NCI-H2171 (cell line): Measurements from ENCODE around the gene PSMD13.

ENCODE experiments used
- DNase-seq: peaks from one replicate; lab custom pipeline; 2025; lab: John Stamatoyannopoulos, UW

PSMD13 gene

DNA sequence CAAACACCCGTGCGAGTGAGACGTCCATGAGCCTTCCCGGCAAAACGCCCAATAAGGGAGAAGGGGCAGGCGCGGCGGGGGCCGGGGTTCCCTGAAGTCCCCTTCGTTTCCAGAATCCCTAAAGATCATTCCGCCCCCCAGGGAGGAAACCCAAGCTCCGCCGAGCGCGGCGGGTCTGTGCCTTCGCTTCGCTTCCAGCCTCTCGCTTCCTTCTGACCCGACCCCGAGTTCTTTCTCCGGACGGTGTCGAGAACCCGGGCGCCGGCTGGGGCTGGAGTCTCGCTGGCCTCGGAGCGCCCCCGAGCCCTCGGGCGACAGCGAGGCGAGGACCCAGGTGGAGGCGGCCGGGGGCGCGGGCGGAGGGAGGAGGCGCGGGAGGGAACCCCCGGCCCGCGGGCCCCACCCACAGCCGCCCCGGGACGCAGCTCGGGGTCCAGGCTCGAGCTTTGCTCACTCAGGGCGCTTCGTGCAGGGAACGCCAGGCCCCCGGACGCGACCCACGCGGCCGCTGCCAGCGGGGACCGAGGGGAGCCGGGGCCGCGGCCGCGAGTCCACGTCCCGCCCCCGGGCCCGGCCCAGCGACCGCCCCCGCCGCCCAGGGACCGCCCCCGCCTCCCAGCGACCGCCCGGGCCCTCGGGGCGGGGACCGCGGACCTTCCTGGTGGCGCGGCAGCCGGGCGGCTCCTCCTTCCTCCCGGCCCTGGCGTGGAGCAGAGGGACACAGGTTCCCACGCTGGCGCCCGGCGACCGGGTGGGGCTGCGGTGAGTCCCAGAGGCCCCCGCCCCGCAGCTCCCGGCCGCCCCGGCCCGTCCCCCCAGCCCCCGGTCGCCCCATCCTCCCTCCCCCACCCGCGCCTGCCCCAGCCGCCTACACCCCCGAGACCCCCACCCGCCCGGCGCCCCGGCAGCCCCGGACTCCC is 52.0 kb downstream of the PSMD13 start, which contains the start of gene PGGHG:
Gene PGGHG (plus strand): TSS at position 649 of the 920 bp plus-strand sequence. CDS start 691 bp downstream, outside the sequence.
- DNase-seq: no peak

DNA sequence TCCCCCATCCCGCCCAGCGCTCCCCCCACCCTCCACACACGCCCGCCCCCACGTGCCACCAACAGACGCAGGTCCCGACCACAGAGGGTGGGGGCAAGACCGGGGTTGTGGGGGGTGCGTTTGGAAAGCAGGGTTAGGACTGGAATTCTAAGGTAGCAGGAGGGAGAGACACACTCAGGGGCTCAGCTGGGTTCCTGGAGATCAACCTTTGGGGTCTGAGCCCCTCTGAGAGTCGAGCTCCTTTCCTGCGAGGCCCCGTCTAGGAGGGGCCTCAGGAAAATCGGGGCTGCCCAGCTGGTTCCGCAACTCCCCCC is 52.6 kb downstream of the PSMD13 start:
- DNase-seq: no peak

DNA sequence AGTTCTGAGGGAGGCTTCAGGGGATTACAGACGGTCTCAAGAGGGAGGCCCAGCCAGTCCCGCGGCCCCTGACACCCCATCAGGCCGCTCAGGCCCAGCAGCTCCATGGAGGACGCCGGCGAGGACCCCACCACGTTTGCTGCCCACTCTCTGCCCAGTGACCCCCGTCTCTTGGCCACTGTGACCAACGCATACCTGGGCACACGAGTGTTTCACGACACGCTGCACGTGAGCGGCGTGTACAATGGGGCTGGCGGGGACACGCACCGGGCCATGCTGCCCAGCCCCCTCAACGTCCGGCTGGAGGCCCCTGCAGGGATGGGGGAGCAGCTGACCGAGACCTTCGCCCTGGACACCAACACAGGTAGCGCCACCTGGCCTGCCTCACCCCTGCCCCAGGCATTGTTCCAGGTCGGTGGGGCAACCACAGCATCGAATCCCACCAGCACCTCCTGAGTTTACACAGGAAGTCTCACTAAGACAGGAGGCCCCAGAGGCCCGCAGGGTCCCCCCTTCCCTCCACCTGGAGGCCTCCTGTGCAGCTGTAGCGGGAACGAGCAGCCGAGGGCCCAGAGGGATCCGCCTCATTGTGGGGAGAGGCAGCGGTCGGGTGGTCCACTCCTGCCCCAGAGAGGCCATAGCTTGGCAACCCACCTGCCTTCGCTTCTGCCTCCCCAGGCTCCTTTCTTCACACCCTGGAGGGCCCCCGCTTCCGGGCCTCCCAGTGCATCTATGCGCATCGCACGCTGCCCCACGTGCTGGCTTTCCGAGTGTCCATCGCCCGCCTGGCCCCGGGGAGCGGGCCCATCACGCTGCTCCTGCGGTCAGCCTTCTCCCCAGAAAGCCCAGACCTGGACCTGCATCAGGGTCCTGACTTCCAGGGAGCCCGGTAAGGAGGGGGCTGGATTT is 53.2 kb downstream of the PSMD13 start:
- no peak for DNase-seq

DNA sequence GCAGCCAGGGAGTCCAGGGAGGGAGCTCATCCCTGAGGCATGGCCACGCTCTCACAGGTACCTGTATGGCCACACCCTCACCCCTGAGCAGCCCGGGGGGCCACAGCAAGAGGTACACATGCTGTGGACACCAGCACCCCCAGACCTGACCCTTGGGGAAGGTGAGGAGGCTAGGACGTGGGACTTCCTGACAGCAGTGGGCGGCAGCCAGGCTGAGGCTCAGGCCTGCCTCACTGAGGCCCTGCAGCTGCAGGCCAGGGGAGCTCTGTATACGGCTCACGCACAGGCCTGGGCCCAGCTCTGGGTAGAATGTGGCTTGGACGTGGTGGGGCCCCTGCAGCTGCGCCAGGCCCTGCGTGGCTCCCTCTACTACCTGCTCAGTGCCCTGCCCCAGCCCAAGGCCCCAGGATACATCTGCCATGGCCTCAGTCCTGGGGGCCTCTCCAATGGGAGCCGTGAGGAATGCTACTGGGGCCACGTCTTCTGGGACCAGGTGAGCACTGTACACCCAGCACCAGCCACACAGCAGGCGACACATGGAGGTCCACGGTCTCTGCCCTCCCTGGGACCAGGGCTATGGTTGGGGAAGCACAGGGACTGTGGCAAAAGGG is 54.0 kb downstream of the PSMD13 start:
- no peak for DNase-seq

DNA sequence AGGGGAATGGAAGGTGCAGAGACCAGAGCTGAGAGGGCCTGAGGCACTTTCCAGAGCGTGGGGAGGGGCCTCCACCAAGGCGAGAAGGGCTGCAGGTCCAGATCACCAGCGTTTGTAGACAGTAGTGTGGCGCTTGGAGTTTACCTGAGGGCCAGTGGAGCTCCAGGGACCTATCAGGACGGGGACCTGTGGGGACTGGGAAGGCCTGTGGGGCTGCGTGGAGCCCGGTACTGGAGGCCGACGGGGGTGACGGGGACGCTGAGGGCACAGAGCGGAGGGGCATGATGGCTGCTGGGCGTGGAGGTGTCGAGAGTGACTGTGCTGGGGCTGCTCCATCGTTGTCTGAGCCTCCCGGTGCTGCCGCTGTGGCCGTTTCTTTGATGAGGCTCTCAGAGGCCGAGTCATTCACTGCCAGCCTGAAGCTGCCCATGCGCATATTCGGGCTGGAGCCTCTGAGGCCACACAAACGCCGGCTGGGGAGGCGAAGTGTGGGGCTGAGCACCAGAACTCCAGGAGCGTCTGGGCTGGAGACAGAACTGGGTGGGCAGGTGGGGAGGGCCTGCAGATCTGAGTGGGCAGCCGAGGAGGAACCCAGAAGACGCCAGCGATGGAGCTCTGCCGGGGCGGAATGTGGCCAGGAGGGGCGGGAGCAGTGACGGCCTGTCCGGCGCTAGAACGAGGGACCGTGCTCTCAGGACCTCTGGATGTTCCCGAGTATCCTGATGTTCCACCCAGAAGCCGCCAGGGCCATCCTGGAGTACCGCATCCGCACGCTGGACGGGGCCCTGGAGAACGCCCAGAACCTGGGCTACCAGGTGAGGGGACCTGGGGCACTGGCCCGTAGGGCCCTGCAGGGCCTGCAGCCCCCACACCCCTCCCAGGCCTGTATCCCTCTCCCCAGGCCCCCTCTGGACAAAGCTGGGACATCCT is 54.8 kb downstream of the PSMD13 start:
- no peak for DNase-seq

DNA sequence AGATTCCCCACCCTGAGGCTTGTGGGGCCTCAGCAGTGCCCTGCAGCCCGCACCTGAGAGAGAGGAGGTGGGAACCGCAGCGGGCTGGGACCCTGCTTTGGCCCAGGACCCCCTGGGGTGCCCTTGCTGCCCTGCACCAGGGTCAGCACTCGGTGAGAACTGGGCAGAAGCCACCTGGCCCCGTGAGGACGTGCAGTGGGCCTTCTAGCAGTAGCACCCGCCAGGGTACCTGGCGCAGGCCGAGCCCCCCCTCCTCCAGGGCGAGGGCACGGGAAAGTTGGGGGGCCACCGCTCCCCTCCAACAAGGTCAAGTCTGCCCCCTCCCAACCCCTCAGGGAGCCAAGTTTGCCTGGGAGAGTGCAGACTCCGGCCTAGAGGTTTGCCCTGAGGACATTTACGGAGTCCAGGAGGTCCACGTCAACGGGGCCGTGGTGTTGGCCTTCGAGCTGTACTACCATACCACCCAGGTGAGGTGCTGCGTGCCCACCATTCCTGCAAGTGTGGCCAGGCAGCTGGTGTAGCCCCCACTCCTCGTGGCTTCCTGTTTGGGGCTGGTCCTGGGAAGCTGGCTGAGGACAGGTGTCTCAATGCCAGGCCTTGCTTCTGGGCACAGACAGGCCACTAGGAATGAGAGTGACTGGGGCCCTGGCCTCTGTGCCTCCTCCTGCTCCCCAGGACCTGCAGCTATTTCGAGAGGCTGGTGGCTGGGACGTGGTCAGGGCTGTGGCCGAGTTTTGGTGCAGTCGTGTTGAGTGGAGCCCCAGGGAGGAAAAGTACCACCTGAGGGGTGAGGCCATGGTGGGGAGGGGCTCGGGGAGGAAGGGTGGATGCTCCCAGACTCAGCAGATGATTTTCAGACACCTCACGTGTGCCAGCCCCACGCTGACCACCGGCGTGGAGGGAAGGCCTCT is 55.7 kb downstream of the PSMD13 start:
- DNase-seq: no peak

DNA sequence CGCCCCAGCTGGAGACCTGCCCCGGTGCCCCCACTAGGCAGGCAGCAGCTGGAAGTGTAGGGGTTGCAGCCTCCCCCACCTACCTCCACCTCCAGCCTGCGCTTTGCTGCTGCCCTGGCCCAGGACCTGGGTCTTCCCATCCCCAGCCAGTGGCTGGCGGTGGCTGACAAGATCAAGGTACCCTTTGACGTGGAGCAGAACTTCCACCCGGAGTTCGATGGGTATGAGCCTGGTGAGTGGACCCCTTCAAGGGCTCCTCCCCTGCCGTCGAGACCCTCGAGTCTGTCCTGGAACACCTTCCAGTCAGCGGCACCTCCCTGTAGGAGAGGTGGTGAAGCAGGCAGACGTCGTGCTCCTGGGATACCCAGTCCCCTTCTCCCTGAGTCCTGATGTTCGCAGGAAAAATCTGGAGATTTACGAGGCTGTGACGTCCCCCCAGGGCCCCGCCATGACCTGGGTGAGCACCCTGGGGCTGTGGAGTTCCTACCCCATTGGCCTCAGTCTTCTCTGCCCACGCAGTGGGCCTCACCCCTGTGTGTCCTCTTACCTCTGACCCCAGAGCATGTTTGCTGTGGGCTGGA is 56.6 kb downstream of the PSMD13 start:
- DNase-seq: no peak

DNA sequence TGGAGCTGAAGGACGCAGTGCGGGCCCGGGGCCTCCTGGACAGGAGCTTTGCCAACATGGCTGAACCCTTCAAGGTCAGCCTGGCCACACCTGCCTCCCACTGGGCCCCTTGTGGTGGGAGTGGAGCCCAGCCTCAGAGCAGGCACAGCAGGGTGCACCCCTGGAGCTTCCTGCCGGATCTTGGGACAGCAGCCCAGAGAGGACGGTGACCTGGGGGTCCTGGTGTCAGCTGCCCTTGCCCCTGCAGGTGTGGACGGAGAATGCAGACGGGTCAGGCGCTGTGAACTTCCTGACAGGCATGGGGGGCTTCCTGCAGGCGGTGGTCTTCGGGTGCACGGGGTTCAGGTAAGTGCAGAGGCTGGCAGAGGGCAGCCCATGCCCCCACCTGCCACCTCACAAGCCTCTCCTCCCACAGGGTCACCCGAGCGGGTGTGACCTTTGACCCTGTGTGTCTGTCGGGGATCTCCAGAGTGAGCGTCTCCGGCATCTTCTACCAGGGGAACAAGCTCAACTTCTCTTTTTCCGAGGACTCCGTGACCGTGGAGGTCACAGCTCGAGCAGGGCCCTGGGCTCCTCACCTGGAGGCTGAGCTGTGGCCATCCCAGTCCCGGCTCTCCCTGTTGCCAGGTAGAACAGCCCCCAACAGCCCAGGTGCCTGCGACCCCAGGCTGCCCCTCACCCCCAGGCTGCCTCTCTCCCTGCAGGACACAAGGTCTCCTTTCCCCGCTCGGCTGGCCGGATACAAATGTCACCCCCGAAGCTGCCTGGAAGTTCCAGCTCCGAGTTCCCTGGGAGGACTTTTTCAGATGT is 57.3 kb downstream of the PSMD13 start:
- DNase-seq: no peak

DNA sequence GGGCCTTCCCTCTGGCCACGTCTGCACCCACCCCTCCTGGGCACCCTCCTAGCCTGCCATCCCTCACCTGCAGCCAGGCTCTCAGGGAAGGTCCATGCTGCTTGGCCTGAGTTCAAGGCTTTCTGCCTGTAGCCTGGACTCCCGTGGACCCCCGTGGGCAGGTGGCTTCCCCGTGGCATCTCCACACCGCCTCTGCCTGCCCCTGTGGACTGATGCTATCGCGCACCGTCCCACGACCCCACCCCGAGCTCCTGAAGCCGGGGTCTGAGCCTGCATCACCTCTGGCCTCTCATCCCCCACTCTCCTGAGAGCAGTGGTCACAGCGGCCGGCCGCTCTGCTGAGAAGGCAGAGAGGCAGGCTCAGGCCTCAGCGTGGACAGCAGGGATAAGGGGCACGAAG is 58.0 kb downstream of the PSMD13 start:
- no peak for DNase-seq

DNA sequence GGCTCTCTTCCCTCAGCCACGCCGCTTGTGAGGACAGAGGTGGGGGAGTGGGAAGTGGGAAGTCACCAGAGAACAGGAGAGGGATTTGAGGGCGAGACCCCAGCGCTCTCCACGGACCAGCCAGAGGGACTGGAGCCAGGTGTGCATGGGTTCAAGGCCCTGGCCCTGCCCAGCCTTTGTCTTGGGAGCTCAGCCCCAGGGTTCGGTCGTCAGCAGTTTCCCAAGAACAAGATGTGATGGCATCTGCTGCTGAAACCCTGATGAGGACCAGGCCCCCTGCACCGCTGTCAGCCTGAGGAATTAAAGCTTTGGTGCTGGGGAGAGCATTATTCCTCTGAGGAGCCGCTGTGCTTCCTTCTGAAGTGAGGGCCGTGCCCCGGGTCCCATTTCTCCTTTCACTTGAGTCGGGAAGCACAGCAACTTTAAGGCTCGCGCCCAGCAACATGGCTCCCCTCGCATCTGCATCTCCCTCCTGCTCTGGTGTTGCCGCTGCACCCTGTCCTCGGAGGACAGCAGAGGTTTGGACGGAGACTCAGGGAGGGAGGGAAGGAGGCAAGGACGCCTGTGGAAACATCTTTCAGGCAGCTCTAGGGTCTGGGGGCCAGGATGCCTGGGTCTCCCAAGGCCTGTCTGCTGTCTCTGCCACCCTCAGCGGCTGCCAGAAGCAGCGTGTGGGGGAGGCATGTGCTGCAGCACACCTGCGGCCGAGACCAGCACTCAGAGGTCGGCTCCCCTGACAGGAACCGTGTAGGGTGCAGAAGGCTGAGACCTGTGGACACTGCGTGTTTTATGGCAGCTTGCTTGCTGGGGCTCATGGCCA is 58.8 kb downstream of the PSMD13 start:
- no peak for DNase-seq

DNA sequence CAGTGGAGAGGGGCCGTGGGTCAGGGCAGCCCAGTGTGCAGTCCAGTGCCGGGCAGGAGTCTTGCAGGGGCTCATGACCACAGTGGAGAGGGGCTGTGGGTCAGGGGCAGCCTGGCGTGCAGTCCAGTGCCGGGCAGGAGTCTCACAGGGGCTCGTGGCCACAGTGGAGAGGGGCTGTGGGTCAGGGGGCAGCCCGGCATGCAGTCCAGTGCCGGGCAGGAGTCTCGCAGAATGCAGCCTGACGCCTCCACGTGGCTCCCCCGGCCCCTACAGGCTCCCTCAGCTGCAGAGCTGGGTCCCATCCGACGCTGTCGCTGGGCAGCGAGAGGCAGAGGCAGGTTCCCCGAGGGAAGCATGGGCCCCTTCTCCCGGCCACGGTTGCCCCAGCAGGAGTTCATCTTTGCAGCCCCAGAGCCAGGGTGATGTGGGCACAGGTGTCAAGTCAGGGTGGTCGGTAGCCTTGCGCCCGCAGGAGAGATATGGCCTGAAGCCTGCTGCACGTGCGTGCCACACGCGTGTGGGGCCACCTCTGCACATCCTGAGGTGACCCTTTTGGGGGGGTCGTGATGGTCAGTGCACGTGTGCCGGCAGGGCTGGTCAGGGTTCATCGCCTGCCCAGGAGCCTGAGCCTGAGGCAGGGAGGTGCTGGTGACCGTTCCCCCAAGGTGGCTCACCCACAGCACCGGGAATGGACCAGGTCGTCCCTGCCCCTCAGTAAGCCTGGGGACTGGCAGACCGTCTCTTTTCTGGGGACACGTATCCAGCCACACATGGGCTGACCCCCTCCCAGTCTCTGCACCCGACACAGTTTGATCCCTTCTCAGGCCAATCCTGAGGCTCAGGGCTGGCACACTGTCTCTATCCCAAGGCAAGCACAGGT is 59.6 kb downstream of the PSMD13 start:
- DNase-seq: no peak

DNA sequence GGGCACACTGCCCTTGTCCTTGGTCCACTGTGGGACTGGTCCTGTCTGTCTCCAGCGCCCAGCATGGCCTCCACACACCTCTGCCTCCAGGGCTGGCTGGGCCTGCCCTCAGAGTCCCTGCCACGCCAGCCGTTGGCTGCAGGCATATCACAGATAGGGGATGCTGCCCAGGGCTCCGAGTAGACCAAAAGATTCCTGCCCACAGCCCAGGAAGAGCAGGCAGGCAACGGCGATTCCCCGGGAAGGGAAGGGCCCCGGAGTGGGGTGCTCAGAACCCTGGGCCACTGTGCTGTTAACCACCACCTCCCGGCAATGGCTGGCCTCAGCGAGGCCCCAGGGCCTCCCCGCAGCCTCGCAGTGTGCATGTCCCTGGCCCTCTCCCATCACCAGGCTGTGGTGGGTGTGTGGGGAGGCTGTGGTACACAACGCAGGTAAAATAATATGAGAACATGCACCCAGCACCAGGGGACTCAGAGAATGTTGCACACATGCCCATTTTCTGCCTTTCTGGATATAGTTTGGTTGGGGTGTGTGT is 60.3 kb downstream of the PSMD13 start:
- no peak for DNase-seq

DNA sequence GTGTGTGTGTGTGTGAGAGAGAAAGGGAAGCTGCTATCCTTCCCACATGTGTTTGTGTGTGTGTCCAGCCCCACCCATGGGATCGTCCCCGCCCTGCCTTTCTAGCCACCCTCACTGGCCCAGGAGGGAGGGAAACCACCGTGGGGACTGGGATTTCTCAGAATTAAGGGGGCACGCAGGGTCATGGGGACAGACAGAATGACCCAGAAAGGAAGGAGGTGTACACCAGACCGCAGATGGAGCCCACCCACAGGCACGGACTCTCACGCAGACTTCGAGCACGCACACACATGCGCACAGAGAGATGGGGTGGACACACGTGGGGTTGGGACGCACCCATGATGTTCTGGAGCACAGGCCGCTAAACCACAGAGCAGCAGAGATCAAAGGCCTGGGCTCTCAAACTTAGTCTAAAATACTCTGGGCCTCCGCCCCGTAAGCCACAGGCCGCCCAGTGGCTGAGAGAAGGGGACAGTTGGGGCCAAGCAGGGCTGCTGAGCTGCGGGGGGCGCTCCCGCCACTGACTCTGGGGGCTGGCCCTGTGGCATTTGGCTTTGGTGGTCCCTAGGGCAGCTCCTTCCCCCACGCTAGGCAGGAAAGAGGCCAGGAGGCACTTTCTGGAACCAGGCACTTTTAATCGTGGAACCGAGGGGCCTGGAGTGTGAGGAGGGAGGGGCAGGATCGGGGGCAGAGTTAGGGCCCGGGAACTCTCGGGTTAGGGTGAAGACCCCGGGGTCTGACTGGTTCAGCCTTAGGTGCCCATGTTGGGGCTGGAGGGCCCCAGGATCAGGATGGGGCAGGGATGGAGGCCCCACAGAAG is 61.0 kb downstream of the PSMD13 start:
- DNase-seq: no peak

DNA sequence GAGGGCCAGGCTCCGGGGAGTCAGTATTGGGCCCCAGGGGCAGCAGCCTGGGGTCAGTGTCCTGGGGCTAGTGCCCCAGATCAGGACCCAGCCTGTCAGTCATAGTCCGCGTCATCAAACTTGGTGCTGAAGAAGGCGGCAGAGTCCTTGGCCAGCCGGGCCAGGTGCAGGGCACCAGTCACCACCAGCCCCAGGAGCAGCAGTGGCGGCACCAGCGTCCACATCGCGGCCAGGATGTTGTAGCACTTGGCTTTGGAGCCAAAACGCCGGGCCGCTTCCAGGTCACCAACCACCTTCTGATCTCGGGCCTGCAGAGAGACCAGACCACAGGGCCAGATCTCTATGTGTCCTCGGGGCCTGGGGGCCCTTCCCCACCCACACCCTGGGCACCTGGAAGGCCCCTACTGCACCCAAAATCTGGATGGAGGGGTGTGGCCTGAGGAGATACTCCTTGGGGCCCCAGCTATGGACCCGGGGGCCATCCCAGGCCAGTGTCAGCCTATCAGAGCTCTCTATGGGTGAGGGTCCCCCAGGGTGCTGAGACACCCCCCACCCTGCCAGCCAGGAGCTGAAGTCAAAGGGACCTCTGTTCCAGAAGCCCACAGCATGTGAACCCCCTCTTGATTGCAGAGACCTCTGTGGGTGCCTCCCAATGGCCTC is 61.8 kb downstream of the PSMD13 start:
- DNase-seq: no peak

DNA sequence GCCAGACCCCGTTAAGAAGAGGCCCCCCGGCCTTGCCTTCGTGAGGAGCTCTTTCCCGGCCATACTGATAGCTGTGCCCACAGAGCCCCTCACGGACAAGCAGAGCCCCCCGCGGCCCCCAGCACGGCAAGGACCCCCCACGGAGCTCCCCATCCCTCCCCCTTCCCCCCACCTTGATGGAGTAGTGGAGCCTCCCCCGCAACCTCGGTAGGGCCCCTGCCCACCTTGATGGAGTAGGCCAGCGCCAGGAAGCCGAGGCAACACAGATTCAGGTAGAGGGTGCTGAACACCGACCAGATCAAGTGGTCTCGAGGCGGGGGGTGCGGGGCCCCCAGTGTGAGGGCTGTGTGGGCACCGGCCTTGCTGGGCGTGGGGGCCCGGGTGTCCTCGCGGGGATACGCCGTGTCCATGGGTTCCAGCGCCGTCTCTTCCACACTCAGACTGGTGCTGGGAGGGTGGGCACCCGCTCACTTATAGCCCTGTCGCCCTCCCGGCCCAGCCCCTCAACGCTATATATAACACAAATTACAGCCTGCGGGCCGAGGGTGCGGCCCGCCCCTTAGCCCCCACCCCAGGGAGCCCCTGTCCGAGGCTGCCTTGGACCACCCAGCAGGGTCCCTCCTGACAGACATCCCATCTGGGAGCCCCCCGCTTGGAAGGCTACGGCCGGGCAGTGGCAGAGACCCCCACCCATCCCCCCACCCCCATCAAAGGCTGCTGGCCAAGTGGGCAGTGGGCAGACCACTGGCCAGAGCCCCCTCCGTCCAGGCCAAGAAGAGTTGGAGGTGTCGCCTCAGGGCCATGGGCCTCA is 62.5 kb downstream of the PSMD13 start, which contains the start of gene IFITM5:
Gene IFITM5 (minus strand): TSS at position 446 of the 811 bp plus-strand sequence. CDS start 36 bp downstream, at position 410.
- DNase-seq: no peak
